AG10803 (cell line): ENCODE measurements around the gene ST6GALNAC3.

Experiments
- DNase-seq: peaks from one replicate; pipeline ENCODE4 v3.0.0; 2010; ENCODE audit warnings: low read depth
- H3K4me3 ChIP-seq: 2 replicates; pipeline ENCODE4 v1.5.1; 2011; ENCODE audit warnings: mild to moderate bottlenecking, low read length, control low read depth
- CTCF ChIP-seq: conservative IDR thresholded peaks from 2 replicates; pipeline ENCODE4 v1.5.1; 2011; ENCODE audit warnings: mild to moderate bottlenecking, low read length, control low read depth, inconsistent platforms

The ST6GALNAC3 gene

GRCh38 chr1:76285578-76286135 lies 211.1 kb downstream of the ST6GALNAC3 start:
- H3K4me3 ChIP-seq: no peak overlapping the region
- TF ChIP-seq CTCF: no peak
- DNase-seq: no peak

DNA sequence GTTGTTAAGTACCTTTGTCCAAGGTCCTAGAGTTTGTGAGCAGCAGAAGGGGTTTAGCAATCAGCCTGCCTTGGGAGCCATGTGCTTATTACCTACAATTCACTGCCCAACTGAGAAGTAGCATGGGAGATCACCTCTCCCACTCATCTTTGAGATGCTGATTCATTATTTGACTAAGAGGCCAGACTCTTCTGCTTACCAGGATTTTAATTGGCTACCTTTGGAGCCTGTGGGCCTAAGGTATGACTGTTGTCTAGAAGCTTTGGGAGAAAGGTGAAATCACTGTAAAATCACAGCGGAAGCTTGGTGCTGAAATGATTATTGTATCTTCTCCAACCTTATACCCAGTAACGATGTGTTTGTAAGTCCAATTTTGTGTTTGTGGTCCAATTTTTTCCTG lies 213.4 kb downstream of the ST6GALNAC3 start:
- H3K4me3 ChIP-seq: no peak overlapping the region
- no peak for DNase-seq
- no peak for TF ChIP-seq CTCF

GRCh38 chr1:76288758-76289483 lies 214.4 kb downstream of the ST6GALNAC3 start:
- no peak for DNase-seq
- no peak overlapping the region for H3K4me3 ChIP-seq
- TF ChIP-seq CTCF: no peak

DNA sequence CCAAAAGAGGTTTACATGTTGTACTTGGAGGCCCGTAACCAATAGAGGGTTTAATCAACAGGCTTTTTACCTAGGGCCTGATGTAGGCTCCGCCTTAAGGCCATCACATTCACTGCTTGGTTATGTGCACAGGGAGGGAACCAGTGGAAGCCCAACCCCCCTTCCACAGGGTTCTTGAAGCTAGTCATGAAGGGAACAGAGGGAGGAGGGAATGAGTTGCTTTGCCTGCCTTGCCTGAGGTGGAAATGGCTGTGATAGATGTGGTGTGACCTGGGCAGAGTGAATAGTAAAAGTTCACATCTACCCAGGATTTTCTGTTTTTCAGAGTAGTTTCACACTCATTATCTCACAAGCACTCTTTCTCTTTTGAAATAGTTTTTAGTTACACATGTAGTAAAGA lies 215.1 kb downstream of the ST6GALNAC3 start:
- TF ChIP-seq CTCF: no peak
- no peak overlapping the region for H3K4me3 ChIP-seq
- DNase-seq: no peak

- no peak for TF ChIP-seq CTCF
- H3K4me3 ChIP-seq: no peak overlapping the region
- no peak for DNase-seq
Measured at GRCh38 chr1:76290271-76290670, 215.7 kb downstream of the ST6GALNAC3 start.

GRCh38 chr1:76291191-76291590 lies 216.6 kb downstream of the ST6GALNAC3 start:
- no peak for TF ChIP-seq CTCF
- H3K4me3 ChIP-seq: peak overlapping the region; percentile 3; the same call in 1 of the 2 replicates
- DNase-seq: no peak

DNA sequence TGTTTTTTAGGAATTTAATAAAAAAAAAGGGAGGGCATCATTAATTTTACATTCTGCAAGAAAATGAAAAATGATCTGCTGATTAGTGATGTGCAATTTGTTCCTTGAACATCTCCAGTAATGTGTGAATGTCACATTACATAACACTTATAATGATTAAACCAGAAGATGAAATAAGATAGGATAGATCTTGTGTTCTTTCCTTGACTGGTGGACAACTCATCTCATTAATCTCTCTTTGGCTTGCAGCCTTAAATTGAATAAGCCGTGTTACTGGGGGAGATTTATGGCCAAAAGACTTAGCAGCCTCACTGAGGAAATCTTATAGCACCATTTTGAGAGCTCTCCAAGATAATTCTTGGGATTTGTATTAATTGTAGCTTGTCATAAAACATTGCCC lies 217.2 kb downstream of the ST6GALNAC3 start:
- no peak overlapping the region for H3K4me3 ChIP-seq
- no peak for TF ChIP-seq CTCF
- DNase-seq: no peak
